CD14-positive monocyte (primary cell): ENCODE data around the gene FAM120A. TPM values are rescaled to one million over a fixed set of nuclear protein-coding genes. Genes with fewer than 3 reads are reported as not detected.

Experiments
- DNase-seq, 3 donors: peaks; one replicate each; pipeline ENCODE4 v3.0.0-alpha.2; 2011 to 2022
- H2AFZ ChIP-seq: 2 replicates; pipeline ENCODE4 v1.6.0; 2012; ENCODE audit warnings: mild to moderate bottlenecking, low read depth, low read length, inconsistent platforms; ENCODE audit not compliant: insufficient read depth, poor library complexity, severe bottlenecking
- H3K27ac ChIP-seq, 2 donors: 1 replicate in 1 of 2; 2 replicates in 1 of 2; pipeline ENCODE4 v1.5.1; 2012 to 2013; ENCODE audit warnings: low read length in 2 of 2, control low read depth in 1 of 2, inconsistent platforms in 1 of 2, low read depth in 1 of 2, mild to moderate bottlenecking in 1 of 2
- H3K27me3 ChIP-seq, 2 donors: one replicate each; pipeline versions ENCODE4 v1.6.0 to v1.6.1; 2011 to 2013; ENCODE audit warnings: low read length in 2 of 2; ENCODE audit not compliant: control insufficient read depth in 2 of 2, insufficient read depth in 2 of 2
- H3K36me3 ChIP-seq, 2 donors: replicated peaks in 1 of 2; 1 replicate in 1 of 2; 2 replicates in 1 of 2; pipeline versions ENCODE4 v1.5.1 to v1.6.1; 2012 to 2013; ENCODE audit warnings: low read length in 2 of 2, control low read depth in 1 of 2, inconsistent platforms in 1 of 2, mild to moderate bottlenecking in 1 of 2; ENCODE audit not compliant: insufficient read depth in 2 of 2, control insufficient read depth in 1 of 2
- H3K4me1 ChIP-seq, 2 donors: 1 replicate in 1 of 2; 2 replicates in 1 of 2; pipeline versions ENCODE4 v1.5.1 to v1.6.1; 2012 to 2013; ENCODE audit warnings: low read length in 2 of 2, control low read depth in 1 of 2, inconsistent platforms in 1 of 2, mild to moderate bottlenecking in 1 of 2, moderate library complexity in 1 of 2; ENCODE audit not compliant: insufficient read depth in 2 of 2, control insufficient read depth in 1 of 2
- H3K4me2 ChIP-seq: replicated peaks from 2 replicates; pipeline ENCODE3; 2012; ENCODE audit warnings: low read length, moderate library complexity, mild to moderate bottlenecking; ENCODE audit not compliant: poor library complexity, severe bottlenecking; ENCODE audit errors: extremely low read depth
- H3K4me3 ChIP-seq, 3 experiments: fragments of 200-600 bp in 1 of 3; sonication (generic) in 1 of 3; replicated peaks in 1 of 3; 1 replicate in 2 of 3; 2 replicates in 1 of 3; pipeline ENCODE4 v1.5.1; 2011 to 2013; ENCODE audit warnings: low read length in 3 of 3, mild to moderate bottlenecking in 3 of 3, control low read depth in 2 of 3, low read depth in 2 of 3, inconsistent platforms in 1 of 3, moderate library complexity in 1 of 3
- H3K79me2 ChIP-seq: 2 replicates; pipeline ENCODE4 v1.6.0; 2012; ENCODE audit warnings: mild to moderate bottlenecking, control low read depth, inconsistent platforms, low read length, moderate library complexity; ENCODE audit not compliant: insufficient read depth
- H3K9ac ChIP-seq: 2 replicates; pipeline ENCODE4 v1.6.0; 2017; ENCODE audit warnings: low read length, mild to moderate bottlenecking; ENCODE audit not compliant: insufficient read depth, poor library complexity, severe bottlenecking
- H3K9me3 ChIP-seq, 2 donors: replicated peaks in 1 of 2; 1 replicate in 1 of 2; 2 replicates in 1 of 2; pipeline versions ENCODE4 v1.5.1 to v1.6.1; 2012 to 2013; ENCODE audit warnings: low read length in 2 of 2, control low read depth in 1 of 2; ENCODE audit not compliant: control insufficient read depth in 1 of 2, insufficient read depth in 1 of 2
- H4K20me1 ChIP-seq: 2 replicates; pipeline ENCODE4 v1.6.0; 2012; ENCODE audit warnings: mild to moderate bottlenecking, low read length, control low read depth, moderate library complexity; ENCODE audit not compliant: insufficient read depth
- H3K27ac Mint-ChIP-seq, 7 donors: one replicate each; pipeline ENCODE4 v1.8.0; 2020; ENCODE audit warnings: mild to moderate bottlenecking in 7 of 7, mixed read lengths in 7 of 7, moderate library complexity in 6 of 7, inconsistent platforms in 2 of 7
- H3K27me3 Mint-ChIP-seq, 3 donors: one replicate each; pipeline ENCODE4 v1.8.0; 2021 to 2022; ENCODE audit warnings: low read depth in 3 of 3, mild to moderate bottlenecking in 3 of 3, mixed read lengths in 3 of 3, moderate library complexity in 3 of 3, inconsistent platforms in 1 of 3
- H3K36me3 Mint-ChIP-seq, 2 donors: one replicate each; pipeline ENCODE4 v1.8.0; 2020; ENCODE audit warnings: mixed read lengths in 2 of 2, inconsistent platforms in 1 of 2, mild to moderate bottlenecking in 1 of 2
- H3K4me1 Mint-ChIP-seq: one replicate; pipeline ENCODE4 v1.8.0; 2020; ENCODE audit warnings: mild to moderate bottlenecking, mixed read lengths
- H3K4me3 Mint-ChIP-seq, 2 donors: one replicate each; pipeline ENCODE4 v1.8.0; 2020; ENCODE audit warnings: mild to moderate bottlenecking in 2 of 2, mixed read lengths in 2 of 2, moderate library complexity in 1 of 2
- H3K9me3 Mint-ChIP-seq, 7 donors: one replicate each; pipeline ENCODE4 v1.8.0; 2020 to 2022; ENCODE audit warnings: mixed read lengths in 7 of 7, mild to moderate bottlenecking in 6 of 7, moderate library complexity in 6 of 7, inconsistent platforms in 2 of 7
- WGBS: methylation state at CpG from one replicate; pipeline ENCODE4 v1.1.5; 2013; ENCODE audit warnings: missing lambda C conversion rate; ENCODE audit not compliant: insufficient coverage; 5-methylcytosine and 5-hydroxymethylcytosine counted together
- intact Hi-C, 2 donors: fragments of 100-400 bp; cut with micrococcal nuclease; formaldehyde crosslinking; loops; one replicate each; pipeline versions ENCODE4 v1.15.0 to v1.15.1; 2023
- polyA minus RNA-seq: library from RNA; depleted of rRNA, polyadenylated mRNA; stranded (reverse); fragments of >200 nt; gene quantifications from 2 replicates; pipeline ENCODE4 v1.2.3, GENCODE V29; 2012
- polyA plus RNA-seq, 3 donors: library from polyadenylated mRNA; depleted of rRNA in 1 of 3; unstranded in 2 of 3; stranded (reverse) in 1 of 3; fragments of 300-500 nt in 2 of 3; fragments of >200 nt in 1 of 3; fragmentation: Illumina TruSeq in 2 of 3; gene quantifications; 1 replicate in 2 of 3; 2 replicates in 1 of 3; pipeline ENCODE4 v1.2.3, GENCODE V29; 2012 to 2021
- total RNA-seq, 12 experiments: library from RNA in 1 of 12; stranded (reverse) in 1 of 12; fragments of 120-200 nt in 1 of 12; gene quantifications; one replicate each; pipeline ENCODE4 v1.2.4 and lab custom pipeline; 2013 to 2026; ENCODE audit warnings: mixed read lengths in 6 of 12, inconsistent platforms in 1 of 12
- TF ChIP-seq, protein P1 (sequence below): fragments of 200-600 bp; IDR thresholded peaks from one replicate; pipeline ENCODE4 v1.8.0; 2022; ENCODE audit warnings: antibody characterized with exemption, mild to moderate bottlenecking

FAM120A gene, protein sequence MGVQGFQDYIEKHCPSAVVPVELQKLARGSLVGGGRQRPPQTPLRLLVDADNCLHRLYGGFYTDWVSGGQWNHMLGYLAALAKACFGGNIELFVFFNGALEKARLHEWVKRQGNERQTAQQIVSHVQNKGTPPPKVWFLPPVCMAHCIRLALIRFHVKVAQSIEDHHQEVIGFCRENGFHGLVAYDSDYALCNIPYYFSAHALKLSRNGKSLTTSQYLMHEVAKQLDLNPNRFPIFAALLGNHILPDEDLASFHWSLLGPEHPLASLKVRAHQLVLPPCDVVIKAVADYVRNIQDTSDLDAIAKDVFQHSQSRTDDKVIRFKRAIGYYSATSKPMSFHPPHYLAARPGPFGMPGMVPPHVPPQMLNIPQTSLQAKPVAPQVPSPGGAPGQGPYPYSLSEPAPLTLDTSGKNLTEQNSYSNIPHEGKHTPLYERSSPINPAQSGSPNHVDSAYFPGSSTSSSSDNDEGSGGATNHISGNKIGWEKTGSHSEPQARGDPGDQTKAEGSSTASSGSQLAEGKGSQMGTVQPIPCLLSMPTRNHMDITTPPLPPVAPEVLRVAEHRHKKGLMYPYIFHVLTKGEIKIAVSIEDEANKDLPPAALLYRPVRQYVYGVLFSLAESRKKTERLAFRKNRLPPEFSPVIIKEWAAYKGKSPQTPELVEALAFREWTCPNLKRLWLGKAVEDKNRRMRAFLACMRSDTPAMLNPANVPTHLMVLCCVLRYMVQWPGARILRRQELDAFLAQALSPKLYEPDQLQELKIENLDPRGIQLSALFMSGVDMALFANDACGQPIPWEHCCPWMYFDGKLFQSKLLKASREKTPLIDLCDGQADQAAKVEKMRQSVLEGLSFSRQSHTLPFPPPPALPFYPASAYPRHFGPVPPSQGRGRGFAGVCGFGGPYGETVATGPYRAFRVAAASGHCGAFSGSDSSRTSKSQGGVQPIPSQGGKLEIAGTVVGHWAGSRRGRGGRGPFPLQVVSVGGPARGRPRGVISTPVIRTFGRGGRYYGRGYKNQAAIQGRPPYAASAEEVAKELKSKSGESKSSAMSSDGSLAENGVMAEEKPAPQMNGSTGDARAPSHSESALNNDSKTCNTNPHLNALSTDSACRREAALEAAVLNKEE
- total RNA-seq (2013) = 88.3 TPM
- polyA plus RNA-seq = 10 to 100 TPM; 10.4 to 76.6 (median 12.7) TPM
- polyA minus RNA-seq = 88.5 and 152 TPM in 2 replicates
- 92.3 to 271 (median 216) reads per million in 11 experiments for total RNA-seq (lab: John Stamatoyannopoulos, UW)

DNA sequence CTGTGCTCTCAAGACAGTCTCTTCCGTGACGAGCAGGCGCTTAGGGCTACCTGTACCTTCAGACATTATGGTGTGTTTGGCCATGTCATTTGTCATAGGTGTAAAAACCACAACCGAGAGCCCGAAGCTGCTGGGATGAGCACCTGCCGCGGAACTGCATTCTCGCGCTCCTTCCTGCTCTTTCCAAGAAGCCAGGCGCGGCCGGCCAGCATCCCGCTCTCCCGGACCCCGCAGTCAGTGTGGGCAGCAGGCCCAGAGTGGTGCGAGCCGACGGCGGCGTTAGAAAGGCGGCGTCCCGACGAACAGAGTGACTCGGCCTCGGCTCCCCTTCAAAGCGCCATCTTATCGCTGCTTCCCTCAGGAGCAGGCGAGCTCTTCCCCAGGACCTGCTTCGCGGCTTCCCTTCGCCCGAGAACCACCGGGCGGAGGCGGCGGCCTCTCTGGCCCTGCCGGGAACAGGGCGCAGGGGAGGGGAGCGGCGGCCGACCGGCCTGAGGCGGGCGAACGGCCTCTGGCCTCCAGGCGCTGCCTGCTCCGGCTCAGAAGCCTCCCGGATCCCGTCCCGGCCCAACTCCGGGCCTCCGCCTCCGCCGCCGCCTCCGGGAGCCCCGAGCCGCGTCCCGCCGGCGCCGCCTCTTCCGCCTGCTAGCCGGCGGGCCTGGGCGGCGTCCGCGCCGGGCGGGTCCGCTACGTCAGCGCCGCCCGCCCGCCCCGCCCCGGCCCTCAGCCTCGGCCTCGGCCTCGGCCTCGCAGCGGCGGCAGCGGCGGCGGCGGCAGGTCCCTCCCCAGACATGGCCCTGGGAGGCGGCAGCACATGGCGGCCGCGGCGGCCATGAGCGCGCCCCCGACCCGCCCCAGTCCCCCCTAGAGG, at the start of gene FAM120A:
Gene FAM120A, plus strand, starts transcription at position 741 of the 871 bp plus-strand sequence. CDS start 231 bp downstream, outside the sequence.
- peak; percentile 58 to 76 (median 73) for DNase-seq
- Histone ChIP-seq H3K9me3 (no peaks in the 10 kb centered on the region), H2AFZ (peak within 1 kb of the TSS; percentile 96), H4K20me1 (peaks cover 16% of the 10 kb centered on the region), H3K27ac (peak within 1 kb of the TSS; percentile 90 to 92), H3K4me3 (peak within 1 kb of the TSS; percentile 90 to 95 (median 95)), H3K79me2 (peaks cover 70% of the 10 kb centered on the region), H3K9ac (peak within 1 kb of the TSS; percentile 90), H3K4me2 (peak within 1 kb of the TSS; percentile 99), H3K36me3 (peaks cover 29 to 32% of the 10 kb centered on the region in 2 donors), H3K4me1 (peaks cover 31 to 44% of the 10 kb centered on the region in 2 donors), H3K27me3 (no peaks in the 10 kb centered on the region)
- intact Hi-C loops = loop anchor here (5.0 to 10.0 kb wide), 5 partner anchors 51 to 486 kb away; partner anchors contain the start of genes CARD19 (in 2 of the 2) and PHF2 (in 1 of the 2)
- Mint-ChIP-seq H3K4me3 (peak within 1 kb of the TSS; percentile 96 to 99), H3K27me3 (no peaks in the 10 kb centered on the region), H3K9me3 (peaks cover 0 to 2% (median 0%) of the 10 kb centered on the region in 7 donors), H3K4me1 (peaks cover 34% of the 10 kb centered on the region), H3K27ac (peak within 1 kb of the TSS; percentile 94 to 99 (median 98)), H3K36me3 (peaks cover 28 to 34% of the 10 kb centered on the region in 2 donors)
- under 1% methylated on average over 80 of the region's 100 CpGs for WGBS
- TF ChIP-seq, protein P1, sequence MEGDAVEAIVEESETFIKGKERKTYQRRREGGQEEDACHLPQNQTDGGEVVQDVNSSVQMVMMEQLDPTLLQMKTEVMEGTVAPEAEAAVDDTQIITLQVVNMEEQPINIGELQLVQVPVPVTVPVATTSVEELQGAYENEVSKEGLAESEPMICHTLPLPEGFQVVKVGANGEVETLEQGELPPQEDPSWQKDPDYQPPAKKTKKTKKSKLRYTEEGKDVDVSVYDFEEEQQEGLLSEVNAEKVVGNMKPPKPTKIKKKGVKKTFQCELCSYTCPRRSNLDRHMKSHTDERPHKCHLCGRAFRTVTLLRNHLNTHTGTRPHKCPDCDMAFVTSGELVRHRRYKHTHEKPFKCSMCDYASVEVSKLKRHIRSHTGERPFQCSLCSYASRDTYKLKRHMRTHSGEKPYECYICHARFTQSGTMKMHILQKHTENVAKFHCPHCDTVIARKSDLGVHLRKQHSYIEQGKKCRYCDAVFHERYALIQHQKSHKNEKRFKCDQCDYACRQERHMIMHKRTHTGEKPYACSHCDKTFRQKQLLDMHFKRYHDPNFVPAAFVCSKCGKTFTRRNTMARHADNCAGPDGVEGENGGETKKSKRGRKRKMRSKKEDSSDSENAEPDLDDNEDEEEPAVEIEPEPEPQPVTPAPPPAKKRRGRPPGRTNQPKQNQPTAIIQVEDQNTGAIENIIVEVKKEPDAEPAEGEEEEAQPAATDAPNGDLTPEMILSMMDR = no peak
